Loucy (cell line): ENCODE data around the gene CALN1.

Experiments used
- H2AFZ ChIP-seq: fragments of 200-600 bp; sonication (generic); 2 replicates; pipeline ENCODE4 v1.6.0; 2016; ENCODE audit warnings: antibody characterized with exemption, mild to moderate bottlenecking, low read length, moderate library complexity
- H3F3A ChIP-seq: fragments of 200-600 bp; 2 replicates; pipeline ENCODE4 v1.6.0; 2016; ENCODE audit warnings: antibody characterized with exemption, low read depth, mild to moderate bottlenecking
- H3K27me3 ChIP-seq: fragments of 200-600 bp; sonication (generic); 2 replicates; pipeline ENCODE4 v1.6.1; 2014; ENCODE audit warnings: low read length, mild to moderate bottlenecking; ENCODE audit not compliant: insufficient read depth, poor library complexity, severe bottlenecking
- H3K36me3 ChIP-seq: fragments of 200-600 bp; sonication (generic); 2 replicates; pipeline ENCODE4 v1.6.1; 2016; ENCODE audit warnings: low read length; ENCODE audit not compliant: insufficient read depth
- H3K4me1 ChIP-seq: fragments of 200-600 bp; sonication (generic); 2 replicates; pipeline ENCODE4 v1.5.1; 2014; ENCODE audit warnings: low read length, mild to moderate bottlenecking; ENCODE audit not compliant: insufficient read depth, poor library complexity, severe bottlenecking
- H3K4me2 ChIP-seq: fragments of 200-600 bp; sonication (generic); 2 replicates; pipeline ENCODE4 v1.6.0; 2014; ENCODE audit warnings: antibody characterized with exemption, low read length, low read depth, mild to moderate bottlenecking; ENCODE audit not compliant: poor library complexity, severe bottlenecking
- H3K4me3 ChIP-seq: fragments of 200-600 bp; sonication (generic); 2 replicates; pipeline ENCODE4 v1.5.1; 2014; ENCODE audit warnings: low read length, mild to moderate bottlenecking, mixed read lengths; ENCODE audit not compliant: poor library complexity, severe bottlenecking
- H3K79me2 ChIP-seq: fragments of 200-600 bp; sonication (generic); 2 replicates; pipeline ENCODE4 v1.6.1; 2014; ENCODE audit warnings: low read length; ENCODE audit not compliant: insufficient read depth
- H3K9ac ChIP-seq: fragments of 200-600 bp; sonication (generic); 2 replicates; pipeline ENCODE4 v1.6.0; 2014; ENCODE audit warnings: mild to moderate bottlenecking, low read depth, low read length, moderate library complexity; ENCODE audit not compliant: poor library complexity, severe bottlenecking
- H3K9me2 ChIP-seq: fragments of 200-600 bp; sonication (generic); replicated peaks from 2 replicates; pipeline ENCODE4 v1.6.1; 2016; ENCODE audit warnings: low read depth, low read length, mixed read lengths
- H3K9me3 ChIP-seq: fragments of 200-600 bp; sonication (generic); 2 replicates; pipeline ENCODE4 v1.6.1; 2014; ENCODE audit warnings: mild to moderate bottlenecking, antibody characterized with exemption, low read length, low read depth; ENCODE audit not compliant: insufficient read depth
- H4K20me1 ChIP-seq: fragments of 200-600 bp; sonication (generic); 2 replicates; pipeline ENCODE4 v1.6.0; 2014; ENCODE audit warnings: antibody characterized with exemption, low read length, mild to moderate bottlenecking; ENCODE audit not compliant: insufficient read depth, poor library complexity, severe bottlenecking
- CTCF ChIP-seq: fragments of 200-600 bp; sonication (generic); conservative IDR thresholded peaks from 2 replicates; pipeline ENCODE4 v1.5.1; 2014; ENCODE audit warnings: mild to moderate bottlenecking, antibody characterized with exemption, low read length
- EZH2phosphoT487 ChIP-seq: fragments of 200-600 bp; IDR thresholded peaks from 2 replicates; pipeline ENCODE4 v1.6.1; 2018; ENCODE audit warnings: antibody characterized with exemption, mild to moderate bottlenecking, moderate library complexity, borderline replicate concordance

CALN1 gene

GRCh38 chr7:72182036-72182435 is 230.1 kb downstream of the CALN1 start:
- H3K4me1 ChIP-seq = no peaks in the 10 kb centered on the region
- 0 out of 2 replicates have a peak, but pooled peaks cover 3% of the 10 kb centered on the region for H3K9me3 ChIP-seq
- H3K9me2 ChIP-seq = no peaks in the 10 kb centered on the region
- no peak overlapping the region for H3K9ac ChIP-seq
- H3K4me3 ChIP-seq = no peak overlapping the region
- no peaks in the 10 kb centered on the region for H3K79me2 ChIP-seq
- H3F3A ChIP-seq = no peaks in the 10 kb centered on the region
- no peaks in the 10 kb centered on the region for H3K36me3 ChIP-seq
- H3K4me2 ChIP-seq = no peak overlapping the region
- no peaks in the 10 kb centered on the region for H3K27me3 ChIP-seq
- TF ChIP-seq EZH2phosphoT487 (no peak), CTCF (no peak)
- no peak overlapping the region for H2AFZ ChIP-seq
- H4K20me1 ChIP-seq = no peaks in the 10 kb centered on the region

- H3K4me2 ChIP-seq = no peak overlapping the region
- no peaks in the 10 kb centered on the region for H3K36me3 ChIP-seq
- no peaks in the 10 kb centered on the region for H3K79me2 ChIP-seq
- no peaks in the 10 kb centered on the region for H3K9me2 ChIP-seq
- H3K9me3 ChIP-seq = 0 out of 2 replicates have a peak, but pooled peaks cover 3% of the 10 kb centered on the region
- H2AFZ ChIP-seq = no peak overlapping the region
- H3F3A ChIP-seq = no peaks in the 10 kb centered on the region
- no peaks in the 10 kb centered on the region for H4K20me1 ChIP-seq
- TF ChIP-seq EZH2phosphoT487 (no peak), CTCF (no peak)
- no peak overlapping the region for H3K9ac ChIP-seq
- H3K4me3 ChIP-seq = no peak overlapping the region
- no peaks in the 10 kb centered on the region for H3K4me1 ChIP-seq
- H3K27me3 ChIP-seq = no peaks in the 10 kb centered on the region
Measured at GRCh38 chr7:72176875-72177274, 235.3 kb downstream of the CALN1 start.

GRCh38 chr7:72170475-72170874 is 241.7 kb downstream of the CALN1 start:
- H3K79me2 ChIP-seq = no peaks in the 10 kb centered on the region
- H3K9me2 ChIP-seq = no peaks in the 10 kb centered on the region
- no peak overlapping the region for H3K9ac ChIP-seq
- H4K20me1 ChIP-seq = no peaks in the 10 kb centered on the region
- no peaks in the 10 kb centered on the region for H3K4me1 ChIP-seq
- no peak for TF ChIP-seq CTCF
- no peak for TF ChIP-seq EZH2phosphoT487
- H3K4me3 ChIP-seq = no peak overlapping the region
- H3K27me3 ChIP-seq = no peaks in the 10 kb centered on the region
- no peaks in the 10 kb centered on the region for H3F3A ChIP-seq
- H3K36me3 ChIP-seq = no peaks in the 10 kb centered on the region
- H3K4me2 ChIP-seq = no peak overlapping the region
- no peaks in the 10 kb centered on the region for H3K9me3 ChIP-seq
- H2AFZ ChIP-seq = no peak overlapping the region
